Right lobe of liver (tissue), 4 donors: Measurements from ENCODE around the gene C6orf15.

Experiments
- POLR2A ChIP-seq: fragments of 450-650 bp; IDR thresholded peaks from one replicate; pipeline ENCODE4 v1.6.1; 2017; ENCODE audit warnings: antibody characterized with exemption, mild to moderate bottlenecking
- TF ChIP-seq, protein P1 (sequence below), 4 donors: fragments of 200-600 bp in 3 of 4; fragments of 450-650 bp in 1 of 4; IDR thresholded peaks; one replicate each; pipeline versions ENCODE4 v1.5.1 to v1.8.0; 2016 to 2022; ENCODE audit warnings: antibody characterized with exemption in 4 of 4, mild to moderate bottlenecking in 2 of 4
- donor health status: DM: no; HTN: no; CAD: no.
- donor health status: DM: no; HTN: no; CAD: no.
- donor health status: DM: no; HTN: yes; CAD: no.

DNA sequence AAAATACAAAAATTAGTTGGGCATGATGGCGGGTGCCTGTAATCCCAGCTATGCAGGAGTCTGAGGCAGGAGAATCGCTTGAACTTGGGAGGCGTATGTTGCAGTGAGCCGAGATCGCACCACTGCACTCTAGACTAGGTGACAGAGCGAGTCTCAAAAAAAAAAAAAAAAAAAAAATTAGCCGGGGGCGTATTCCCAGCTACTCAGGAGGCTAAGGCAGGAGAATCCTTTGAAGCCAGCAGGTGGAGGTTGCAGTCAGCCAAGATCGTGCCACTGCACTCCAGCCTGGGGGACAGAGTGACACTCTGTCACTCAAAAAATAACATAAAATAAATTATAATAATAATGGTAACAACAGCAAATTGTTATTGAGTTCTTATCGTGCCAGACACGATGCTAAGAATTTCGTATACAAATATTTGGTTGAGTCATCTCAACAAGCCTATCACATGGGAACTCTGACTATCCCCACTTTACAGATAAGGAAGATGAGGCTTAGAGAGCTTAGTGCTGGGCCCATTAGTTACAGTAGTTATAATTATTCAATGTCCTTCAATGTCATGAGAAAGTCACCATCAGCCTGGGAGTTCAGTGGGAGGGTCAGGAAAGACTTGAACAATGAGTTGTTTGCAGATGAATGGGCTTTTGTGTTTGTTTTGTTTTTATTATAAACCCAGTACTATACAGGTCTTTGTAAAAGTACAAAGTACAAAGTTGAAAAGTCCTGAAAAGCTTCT, 19.4 kb downstream of the C6orf15 start:
- TF ChIP-seq, protein P1, sequence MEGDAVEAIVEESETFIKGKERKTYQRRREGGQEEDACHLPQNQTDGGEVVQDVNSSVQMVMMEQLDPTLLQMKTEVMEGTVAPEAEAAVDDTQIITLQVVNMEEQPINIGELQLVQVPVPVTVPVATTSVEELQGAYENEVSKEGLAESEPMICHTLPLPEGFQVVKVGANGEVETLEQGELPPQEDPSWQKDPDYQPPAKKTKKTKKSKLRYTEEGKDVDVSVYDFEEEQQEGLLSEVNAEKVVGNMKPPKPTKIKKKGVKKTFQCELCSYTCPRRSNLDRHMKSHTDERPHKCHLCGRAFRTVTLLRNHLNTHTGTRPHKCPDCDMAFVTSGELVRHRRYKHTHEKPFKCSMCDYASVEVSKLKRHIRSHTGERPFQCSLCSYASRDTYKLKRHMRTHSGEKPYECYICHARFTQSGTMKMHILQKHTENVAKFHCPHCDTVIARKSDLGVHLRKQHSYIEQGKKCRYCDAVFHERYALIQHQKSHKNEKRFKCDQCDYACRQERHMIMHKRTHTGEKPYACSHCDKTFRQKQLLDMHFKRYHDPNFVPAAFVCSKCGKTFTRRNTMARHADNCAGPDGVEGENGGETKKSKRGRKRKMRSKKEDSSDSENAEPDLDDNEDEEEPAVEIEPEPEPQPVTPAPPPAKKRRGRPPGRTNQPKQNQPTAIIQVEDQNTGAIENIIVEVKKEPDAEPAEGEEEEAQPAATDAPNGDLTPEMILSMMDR (IDR thresholded peaks at IDR 0.05) = no peak
- no peak for TF ChIP-seq POLR2A
